ENCODE results near the gene CCNI. TPM values are rescaled to one million over a fixed set of nuclear protein-coding genes. Genes with fewer than 3 reads are reported as not detected.
"Not testable (repeated sequence)": the region's sequence is repeated elsewhere in the genome, so short reads cannot be mapped to it uniquely, and the experiment has no call there.

Gene CCNI
- 147 TPM in 2 replicates for total RNA-seq (2014; rRNA removed; shearing (Covaris generic))
- polyA plus RNA-seq (2014; cell fraction: nucleus; rRNA removed), result 27.8 and 31.2 TPM in 2 replicates

- peak; percentile 87 for DNase-seq (ENCODE audit: extremely low read depth, low read depth)
Measured at GRCh38 chr4:77075869-77076799, at the start of gene CCNI. TSS of gene CCNI (minus strand) at chr4:77075989. CDS start at chr4:77066362, 9,627 bp downstream.

- no peak for DNase-seq (ENCODE audit: extremely low read depth, low read depth)
Measured at GRCh38 chr4:77124576-77124975, 48.8 kb upstream of the CCNI start.

- DNase-seq (ENCODE audit: extremely low read depth, low read depth), result no peak
Measured at GRCh38 chr4:77123411-77123810, 47.6 kb upstream of the CCNI start.

GRCh38 chr4:77122656-77123055 lies 46.9 kb upstream of the CCNI start:
- no peak for DNase-seq (ENCODE audit: extremely low read depth, low read depth)

GRCh38 chr4:77121736-77122240 lies 46.0 kb upstream of the CCNI start:
- no peak for DNase-seq (ENCODE audit: extremely low read depth, low read depth)

- no peak for DNase-seq (ENCODE audit: extremely low read depth, low read depth)
Measured at GRCh38 chr4:77120886-77121508, 45.2 kb upstream of the CCNI start.

- no peak for DNase-seq (ENCODE audit: extremely low read depth, low read depth)
Measured at GRCh38 chr4:77117721-77118120, 41.9 kb upstream of the CCNI start.

GRCh38 chr4:77113069-77113468 lies 37.3 kb upstream of the CCNI start:
- no peak for DNase-seq (ENCODE audit: extremely low read depth, low read depth)

- DNase-seq (ENCODE audit: extremely low read depth, low read depth), result no peak
Measured at GRCh38 chr4:77110730-77111129, 34.9 kb upstream of the CCNI start.

GRCh38 chr4:77104791-77105540 lies 29.2 kb upstream of the CCNI start:
- no peak for DNase-seq (ENCODE audit: extremely low read depth, low read depth)

- no peak for DNase-seq (ENCODE audit: extremely low read depth, low read depth)
Measured at GRCh38 chr4:77104388-77104787, 28.6 kb upstream of the CCNI start.

- DNase-seq (ENCODE audit: extremely low read depth, low read depth), result no peak
Measured at GRCh38 chr4:77100234-77100633, 24.4 kb upstream of the CCNI start.

- DNase-seq (ENCODE audit: extremely low read depth, low read depth), result no peak
Measured at GRCh38 chr4:77097611-77098010, 21.8 kb upstream of the CCNI start.

- DNase-seq (ENCODE audit: extremely low read depth, low read depth), result peak; percentile 64
Measured at GRCh38 chr4:77095101-77095821, 19.5 kb upstream of the CCNI start.

- DNase-seq (ENCODE audit: extremely low read depth, low read depth), result no peak
Measured at GRCh38 chr4:77094496-77094895, 18.7 kb upstream of the CCNI start.

- no peak for DNase-seq (ENCODE audit: extremely low read depth, low read depth)
Measured at GRCh38 chr4:77093401-77093800, 17.6 kb upstream of the CCNI start.

- DNase-seq (ENCODE audit: extremely low read depth, low read depth), result no peak
Measured at GRCh38 chr4:77092975-77093374, 17.2 kb upstream of the CCNI start.

GRCh38 chr4:77089866-77090265 lies 14.1 kb upstream of the CCNI start:
- DNase-seq (ENCODE audit: extremely low read depth, low read depth), result no peak

- not testable (repeated sequence) for DNase-seq (ENCODE audit: extremely low read depth, low read depth)
Measured at GRCh38 chr4:77087027-77087426, 11.2 kb upstream of the CCNI start.

GRCh38 chr4:77084019-77084639 lies 8.3 kb upstream of the CCNI start:
- no peak for DNase-seq (ENCODE audit: extremely low read depth, low read depth)
